GM18858 (cell line): ENCODE data around the gene ZNF212.
"Not testable (repeated sequence)": the region's sequence is repeated elsewhere in the genome, so short reads cannot be mapped to it uniquely, and the experiment has no call there.

Experiments
- ATAC-seq: cut with Tn5 transposase; IDR thresholded peaks from one replicate; pipeline ENCODE4 v1.9.1; 2021; ENCODE audit not compliant: unreplicated experiment

ZNF212 gene

GRCh38 chr7:149218469-149219420, 20.7 kb upstream of the ZNF212 start:
- ATAC-seq: no peak

GRCh38 chr7:149220534-149220933, 18.9 kb upstream of the ZNF212 start:
- no peak for ATAC-seq

- ATAC-seq: no peak
Observed at GRCh38 chr7:149223176-149223575, 16.3 kb upstream of the ZNF212 start.

GRCh38 chr7:149223761-149224160, 15.7 kb upstream of the ZNF212 start:
- ATAC-seq: no peak

GRCh38 chr7:149224352-149224751, 15.1 kb upstream of the ZNF212 start:
- ATAC-seq: no peak

- no peak for ATAC-seq
Observed at GRCh38 chr7:149225106-149225505, 14.3 kb upstream of the ZNF212 start.

- no peak for ATAC-seq
Observed at GRCh38 chr7:149225656-149226055, 13.8 kb upstream of the ZNF212 start.

GRCh38 chr7:149226366-149226765, 13.1 kb upstream of the ZNF212 start:
- ATAC-seq: not testable (repeated sequence)

GRCh38 chr7:149226840-149227494, 12.5 kb upstream of the ZNF212 start:
- no peak for ATAC-seq

- ATAC-seq: no peak
Observed at GRCh38 chr7:149228831-149229471, 10.5 kb upstream of the ZNF212 start.

- no peak for ATAC-seq
Observed at GRCh38 chr7:149229526-149229925, 9.9 kb upstream of the ZNF212 start.

- no peak for ATAC-seq
Observed at GRCh38 chr7:149232362-149232761, 7.1 kb upstream of the ZNF212 start.

GRCh38 chr7:149233655-149234204, 5.7 kb upstream of the ZNF212 start:
- not testable (repeated sequence) for ATAC-seq

GRCh38 chr7:149237502-149237901, 1.9 kb upstream of the ZNF212 start:
- no peak for ATAC-seq

- no peak for ATAC-seq
Observed at GRCh38 chr7:149238051-149238450, 1.4 kb upstream of the ZNF212 start.

GRCh38 chr7:149240637-149241036, 1.2 kb downstream of the ZNF212 start:
- no peak for ATAC-seq

- no peak for ATAC-seq
Observed at GRCh38 chr7:149241696-149242095, 2.2 kb downstream of the ZNF212 start.

GRCh38 chr7:149245244-149245643, 5.8 kb downstream of the ZNF212 start:
- ATAC-seq: no peak

GRCh38 chr7:149245744-149246143, 6.3 kb downstream of the ZNF212 start:
- no peak for ATAC-seq

- ATAC-seq: peak; percentile 41
Observed at GRCh38 chr7:149248777-149249176, 9.3 kb downstream of the ZNF212 start.

GRCh38 chr7:149250151-149250550, 10.7 kb downstream of the ZNF212 start:
- not testable (repeated sequence) for ATAC-seq
